HFFc6 (cell line): ENCODE data around the gene TMCO4. TPM values are rescaled to one million over a fixed set of nuclear protein-coding genes. Genes with fewer than 3 reads are reported as not detected.
A peak's percentile ranks its signal among the peaks of the same experiment; 100 is the strongest.

Experiments
- DNase-seq: peaks from one replicate; pipeline ENCODE4 v3.0.0-alpha.2; 2018
- H3K27ac Mint-ChIP-seq: 2 replicates; pipeline ENCODE4 v1.8.0; 2020; ENCODE audit warnings: mild to moderate bottlenecking, mixed read lengths
- H3K27me3 Mint-ChIP-seq: 2 replicates; pipeline ENCODE4 v1.8.0; 2021; ENCODE audit warnings: mild to moderate bottlenecking, moderate library complexity, mixed read lengths; ENCODE audit not compliant: insufficient read depth
- H3K36me3 Mint-ChIP-seq: 2 replicates; pipeline ENCODE4 v1.8.0; 2021; ENCODE audit warnings: low read depth, mixed read lengths
- H3K4me1 Mint-ChIP-seq: 2 replicates; pipeline ENCODE4 v1.8.0; 2020; ENCODE audit warnings: low read depth, mixed read lengths
- H3K4me3 Mint-ChIP-seq: 2 replicates; pipeline ENCODE4 v1.8.0; 2020; ENCODE audit warnings: mild to moderate bottlenecking, moderate library complexity, mixed read lengths
- H3K9me3 Mint-ChIP-seq: 2 replicates; pipeline ENCODE4 v1.8.0; 2020; ENCODE audit warnings: mild to moderate bottlenecking, mixed read lengths
- CTCF ChIP-seq: fragments of 200-600 bp; sonication (generic); IDR thresholded peaks from 2 replicates; pipeline ENCODE4 v1.5.0; 2021; ENCODE audit warnings: antibody characterized with exemption, mild to moderate bottlenecking
- total RNA-seq, 6 experiments: library from RNA; stranded (reverse); fragmentation: NEBNext Ultra II Directional; extraction: Animal tissue kit (Norgen Biotek cat#: 25700); gene quantifications; 2 replicates in 1 of 6; 3 replicates in 5 of 6; pipeline ENCODE4 v1.2.3, GENCODE V29; 2021

Gene TMCO4
- total RNA-seq, 6 experiments from 2014 or later = 17.4 to 30.6 (median 27.8) TPM

DNA sequence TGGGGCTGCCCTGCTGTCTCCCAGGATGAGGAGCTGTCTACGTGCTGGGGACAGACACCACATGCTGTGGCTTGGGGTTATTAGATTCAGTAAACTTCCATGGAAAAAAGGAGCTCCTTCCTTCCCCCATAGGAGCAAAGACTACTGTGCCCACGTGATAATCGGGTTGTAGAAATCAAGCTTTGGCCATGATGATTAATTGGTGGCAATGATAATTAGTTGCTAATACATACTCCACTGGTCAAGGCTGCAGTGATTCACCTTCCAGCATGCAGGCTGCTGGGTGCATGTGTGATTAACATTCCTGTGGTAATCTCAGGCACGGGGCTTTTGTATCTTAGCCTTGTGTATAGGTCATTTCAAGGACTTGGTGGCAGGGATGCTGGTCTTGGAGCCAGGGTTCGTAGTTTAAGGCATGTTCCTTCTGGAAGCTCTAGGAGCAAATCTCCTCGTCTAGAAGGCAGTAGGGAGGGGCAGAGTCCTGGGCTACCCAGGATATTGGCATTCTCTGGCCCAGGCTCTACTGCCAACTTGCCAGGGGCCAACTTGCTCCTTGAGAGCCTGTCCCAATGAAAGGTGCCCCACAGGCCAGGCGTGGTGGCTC, 41.4 kb downstream of the TMCO4 start:
- H3K36me3 Mint-ChIP-seq = peaks cover 22% of the 10 kb centered on the region
- H3K4me1 Mint-ChIP-seq = peaks cover 71% of the 10 kb centered on the region
- TF ChIP-seq CTCF = no peak
- H3K27ac Mint-ChIP-seq = peak overlapping the region; percentile 85
- DNase-seq = peak; percentile 96
- H3K4me3 Mint-ChIP-seq = peak overlapping the region; percentile 53
- no peaks in the 10 kb centered on the region for H3K27me3 Mint-ChIP-seq
- H3K9me3 Mint-ChIP-seq = peaks cover 10% of the 10 kb centered on the region

GRCh38 chr1:19757641-19758040, 42.1 kb downstream of the TMCO4 start:
- Mint-ChIP-seq H3K27me3 (no peaks in the 10 kb centered on the region), H3K4me3 (peak overlapping the region; percentile 53), H3K9me3 (peaks cover 10% of the 10 kb centered on the region), H3K36me3 (peaks cover 21% of the 10 kb centered on the region), H3K27ac (peak overlapping the region; percentile 85), H3K4me1 (peaks cover 69% of the 10 kb centered on the region)
- DNase-seq = no peak
- TF ChIP-seq CTCF = no peak

DNA sequence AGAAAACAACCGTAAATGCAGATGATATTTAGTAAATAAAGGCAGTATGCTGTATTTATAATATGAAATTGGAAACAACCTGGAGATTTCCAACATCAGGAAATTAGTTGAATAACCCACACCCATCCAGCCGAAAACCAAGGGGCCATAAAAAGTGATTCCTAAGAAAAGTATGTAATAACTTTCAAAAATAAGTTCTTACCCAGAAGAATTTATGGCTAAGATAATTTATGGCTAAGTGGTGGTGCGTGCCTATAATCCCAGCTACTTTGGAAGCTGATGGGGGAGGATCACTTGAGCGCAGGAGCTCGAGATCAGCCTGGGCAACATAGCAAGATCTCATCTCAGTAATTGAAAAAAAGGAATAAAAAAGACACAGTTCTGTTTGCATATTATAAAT, 43.2 kb downstream of the TMCO4 start:
- Mint-ChIP-seq H3K4me3 (peak overlapping the region; percentile 65), H3K4me1 (peaks cover 65% of the 10 kb centered on the region), H3K36me3 (peaks cover 28% of the 10 kb centered on the region), H3K9me3 (peaks cover 10% of the 10 kb centered on the region), H3K27ac (peak overlapping the region; percentile 78), H3K27me3 (no peaks in the 10 kb centered on the region)
- TF ChIP-seq CTCF = no peak
- peak; percentile 77 for DNase-seq

DNA sequence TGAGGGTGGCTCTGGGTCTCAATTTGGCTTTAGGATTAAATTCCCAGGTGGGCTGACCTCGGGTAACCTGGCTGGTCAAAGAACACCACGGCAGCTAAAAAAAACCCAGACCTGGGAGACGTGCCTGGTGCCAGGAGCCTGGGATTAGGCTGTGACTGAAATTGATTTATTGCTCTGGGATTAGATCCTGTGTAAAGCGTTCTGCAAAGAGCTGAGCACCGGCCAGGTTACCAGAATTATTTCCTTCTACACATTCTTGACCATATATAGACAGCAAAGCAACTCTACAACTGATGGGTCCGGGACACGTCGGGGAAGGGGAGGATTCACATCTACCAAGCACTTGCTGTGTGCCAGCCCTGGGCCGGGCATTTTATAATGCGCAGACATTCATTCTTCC, 45.2 kb downstream of the TMCO4 start:
- peaks cover 63% of the 10 kb centered on the region for H3K4me1 Mint-ChIP-seq
- no peak overlapping the region for H3K27ac Mint-ChIP-seq
- peaks cover 10% of the 10 kb centered on the region for H3K9me3 Mint-ChIP-seq
- H3K27me3 Mint-ChIP-seq = no peaks in the 10 kb centered on the region
- no peak overlapping the region for H3K4me3 Mint-ChIP-seq
- DNase-seq = no peak
- H3K36me3 Mint-ChIP-seq = peaks cover 40% of the 10 kb centered on the region
- no peak for TF ChIP-seq CTCF

DNA sequence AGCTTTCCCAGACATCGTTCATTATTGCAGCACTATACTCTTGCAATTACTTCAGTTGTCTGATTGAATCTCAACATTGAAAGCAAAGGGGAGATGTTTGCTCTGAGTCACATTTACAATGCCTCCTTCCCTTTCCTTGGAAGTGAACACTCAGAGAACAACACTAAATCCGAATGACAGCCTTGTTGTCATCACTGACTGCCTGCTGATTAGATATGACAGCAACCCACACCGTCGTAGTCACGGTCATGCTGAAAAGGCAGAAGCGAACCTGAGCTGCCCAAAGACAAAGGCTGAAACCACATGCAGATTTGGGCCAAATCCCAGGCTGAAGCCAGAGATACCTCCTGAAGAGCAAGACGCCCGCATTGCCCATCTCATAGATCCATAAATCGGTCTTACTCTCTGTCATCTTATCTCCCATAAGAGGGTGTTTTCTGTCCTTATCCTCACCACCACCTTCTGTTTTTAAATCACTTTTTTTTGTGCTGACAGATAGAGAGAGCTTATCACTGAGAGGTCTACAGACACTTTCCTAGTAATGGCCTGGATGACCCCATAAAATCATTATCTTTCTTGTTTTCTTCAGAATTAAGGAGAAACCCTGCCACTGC, 47.5 kb downstream of the TMCO4 start:
- Mint-ChIP-seq H3K27ac (no peak overlapping the region), H3K27me3 (peaks cover 2% of the 10 kb centered on the region; the same call in 1 of the 2 replicates), H3K9me3 (peaks cover 5% of the 10 kb centered on the region; the same call in 1 of the 2 replicates), H3K4me3 (no peak overlapping the region), H3K4me1 (peaks cover 40% of the 10 kb centered on the region), H3K36me3 (peaks cover 40% of the 10 kb centered on the region)
- no peak for DNase-seq
- no peak for TF ChIP-seq CTCF
